Measurements from ENCODE around the gene SPINT1. TPM values are rescaled to one million over a fixed set of nuclear protein-coding genes. Genes with fewer than 3 reads are reported as not detected.

Gene SPINT1
- total RNA-seq, 1 experiment from 2014 or later = 177 TPM

- Histone ChIP-seq H3K27ac (ENCODE audit: low read length) (no peak overlapping the region), H2AFZ (ENCODE audit: low read length) (no peak overlapping the region), H3F3A (ENCODE audit: low read length, unreplicated experiment) (no peaks in the 10 kb centered on the region), H3K27me3 (ENCODE audit: low read length) (no peaks in the 10 kb centered on the region), H3K9ac (ENCODE audit: low read length) (no peak overlapping the region), H3K9me3 (ENCODE audit: low read length) (no peaks in the 10 kb centered on the region), H4K20me1 (ENCODE audit: low read length) (no peaks in the 10 kb centered on the region), H3K4me1 (ENCODE audit: insufficient read depth, low read length) (peaks cover 13% of the 10 kb centered on the region), H3K9me2 (replicated peaks; ENCODE audit: low read length) (no peaks in the 10 kb centered on the region), H3K79me2 (ENCODE audit: low read length) (peaks cover 27% of the 10 kb centered on the region), H3K36me3 (ENCODE audit: low read depth, low read length) (peaks cover 5% of the 10 kb centered on the region; the same call in 1 of the 2 replicates), H3K4me2 (ENCODE audit: low read length) (peak overlapping the region; percentile 97), H3K4me3 (ENCODE audit: low read length) (peak overlapping the region; percentile 98)
- TF ChIP-seq EZH2 (IDR thresholded peaks at IDR 0.05; ENCODE audit: low read length, unreplicated experiment) = no peak
- no peak for TF ChIP-seq EZH2phosphoT487 (IDR thresholded peaks at IDR 0.05; ENCODE audit: borderline replicate concordance, low read length)
- no peak for TF ChIP-seq CTCF (conservative IDR thresholded peaks at IDR 0.05; ENCODE audit: low read depth, low read length)
- intact Hi-C loops (cut with micrococcal nuclease) = no loop called here
- ATAC-seq (no peak), DNase-seq (no peak)
- CTCF ChIA-PET = no interaction called here
- BruUV-seq (replicated peaks) = no TSS peak
- POLR2A ChIA-PET (ENCODE audit: unreplicated experiment) = no interaction called here
Observed at GRCh38 chr15:40808861-40809450, 34.9 kb upstream of the SPINT1 start.

DNA sequence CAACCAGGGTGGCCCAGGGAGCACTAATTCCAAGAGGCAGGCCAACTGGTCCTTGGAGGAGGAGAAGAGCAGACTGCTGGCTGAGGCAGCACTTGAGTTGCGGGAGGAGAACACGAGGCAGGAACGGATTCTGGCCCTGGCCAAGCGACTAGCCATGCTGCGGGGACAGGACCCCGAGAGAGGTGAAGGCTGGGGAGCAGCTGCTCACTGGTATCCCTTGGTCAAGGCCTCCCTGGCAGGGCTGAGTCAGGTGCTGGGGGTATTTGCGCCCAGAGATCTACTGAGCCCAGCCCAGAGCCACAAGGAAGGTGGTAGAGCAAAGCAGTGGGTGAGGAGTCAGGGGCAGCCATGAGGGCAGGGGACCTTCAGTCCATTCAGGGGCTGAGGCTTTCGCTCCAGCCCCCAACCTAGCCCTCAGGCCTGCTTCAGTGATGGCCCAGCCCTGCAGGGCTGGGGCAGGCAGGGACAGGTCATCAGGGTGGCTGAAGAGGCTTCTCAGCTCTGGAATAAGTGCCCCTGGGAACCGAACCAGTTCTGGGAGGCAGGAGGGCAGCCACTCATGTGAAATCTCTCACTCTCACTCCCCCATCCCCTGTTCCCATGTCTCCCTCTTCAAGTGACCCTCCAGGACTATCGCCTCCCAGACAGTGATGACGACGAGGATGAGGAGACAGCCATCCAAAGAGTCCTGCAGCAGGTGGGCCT, 31.0 kb upstream of the SPINT1 start:
- ChIA-PET CTCF (no interaction called here), POLR2A (ENCODE audit: unreplicated experiment) (no interaction called here)
- no peaks in the 10 kb centered on the region for H3F3A ChIP-seq (ENCODE audit: low read length, unreplicated experiment)
- H3K79me2 ChIP-seq (ENCODE audit: low read length) = peaks cover 11% of the 10 kb centered on the region
- H3K9me2 ChIP-seq (replicated peaks; ENCODE audit: low read length) = no peaks in the 10 kb centered on the region
- H3K4me1 ChIP-seq (ENCODE audit: insufficient read depth, low read length) = peaks cover 7% of the 10 kb centered on the region
- H2AFZ ChIP-seq (ENCODE audit: low read length) = no peak overlapping the region
- ATAC-seq (no peak), DNase-seq (no peak)
- no peak overlapping the region for H3K4me3 ChIP-seq (ENCODE audit: low read length)
- intact Hi-C loops (cut with micrococcal nuclease) = no loop called here
- H3K27ac ChIP-seq (ENCODE audit: low read length) = no peak overlapping the region
- H3K27me3 ChIP-seq (ENCODE audit: low read length) = no peaks in the 10 kb centered on the region
- H4K20me1 ChIP-seq (ENCODE audit: low read length) = no peaks in the 10 kb centered on the region
- no TSS peak for BruUV-seq (replicated peaks)
- no peak overlapping the region for H3K9ac ChIP-seq (ENCODE audit: low read length)
- no peaks in the 10 kb centered on the region for H3K9me3 ChIP-seq (ENCODE audit: low read length)
- TF ChIP-seq EZH2phosphoT487 (IDR thresholded peaks at IDR 0.05; ENCODE audit: borderline replicate concordance, low read length) (no peak), EZH2 (IDR thresholded peaks at IDR 0.05; ENCODE audit: low read length, unreplicated experiment) (no peak), CTCF (conservative IDR thresholded peaks at IDR 0.05; ENCODE audit: low read depth, low read length) (no peak)
- no peak overlapping the region for H3K4me2 ChIP-seq (ENCODE audit: low read length)
- H3K36me3 ChIP-seq (ENCODE audit: low read depth, low read length) = peaks cover 5% of the 10 kb centered on the region; the same call in 1 of the 2 replicates
